ENCODE results near the gene STXBP4.

Gene STXBP4

DNA sequence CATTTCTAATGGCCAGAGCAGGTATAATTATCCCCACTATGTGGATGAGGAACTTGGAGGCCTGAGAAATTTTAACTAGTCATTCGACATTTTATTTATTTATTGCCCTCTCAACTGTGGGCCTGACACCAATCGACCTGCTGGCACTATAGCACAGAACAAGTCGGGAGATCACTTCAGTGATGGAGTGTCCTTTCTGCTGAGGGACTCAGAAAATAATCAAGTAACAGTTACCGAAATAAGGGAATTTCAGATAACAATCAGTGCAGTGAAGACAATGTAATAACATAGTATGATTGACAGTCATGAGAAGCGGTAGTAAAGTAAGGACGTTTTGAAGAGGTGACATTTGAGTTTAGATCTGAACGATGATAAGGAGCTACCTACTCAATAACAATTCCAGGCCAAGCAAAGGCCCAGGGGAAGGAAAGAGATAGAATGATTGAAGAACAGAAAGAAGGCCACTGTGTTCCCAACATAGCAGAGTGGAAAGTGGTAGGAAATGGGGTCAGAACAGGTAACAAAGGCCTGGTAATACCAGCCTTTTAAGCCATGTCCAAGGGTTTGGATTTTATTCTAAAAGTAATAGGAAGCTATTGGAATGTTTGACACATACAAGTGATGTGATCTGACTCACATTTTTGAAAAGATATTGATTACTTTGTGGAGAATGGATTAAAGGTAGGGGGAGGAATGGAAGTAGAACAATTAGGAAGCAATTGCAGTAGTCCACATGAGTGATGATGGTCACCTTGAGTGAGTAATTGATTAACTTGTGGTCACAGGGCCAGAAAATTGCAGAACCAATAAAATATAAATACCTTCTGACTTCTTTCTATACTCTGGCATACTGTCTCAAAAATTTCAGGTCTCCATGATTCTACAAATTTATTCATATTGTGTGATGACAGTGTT, 1.4 kb downstream of the STXBP4 start:
- in situ Hi-C loops (cut with HindIII; ENCODE audit: low sequenced_read_pairs), result no loop called here

- in situ Hi-C loops (cut with HindIII; ENCODE audit: low sequenced_read_pairs), result no loop called here
Measured at GRCh38 chr17:54971147-54971546, 2.6 kb downstream of the STXBP4 start.

DNA sequence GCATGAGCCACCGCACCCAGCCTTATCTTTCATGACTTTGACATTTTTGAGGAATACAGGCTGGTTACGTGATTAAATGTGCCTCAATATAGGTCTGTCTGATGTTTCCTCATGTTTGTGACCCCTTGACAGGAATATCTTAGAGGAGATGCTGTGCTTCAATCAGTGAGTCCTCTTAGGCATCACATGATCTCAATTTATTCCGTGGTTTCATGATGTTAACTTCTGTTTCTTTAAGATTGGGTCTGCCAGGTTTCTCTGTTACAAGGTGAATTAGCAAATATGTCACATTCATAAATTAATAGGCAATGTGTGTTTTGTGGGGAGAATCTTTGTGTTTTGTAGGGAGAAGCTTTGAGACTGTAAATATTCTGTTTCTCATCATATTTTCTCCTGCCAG, 3.3 kb downstream of the STXBP4 start:
- in situ Hi-C loops (cut with HindIII; ENCODE audit: low sequenced_read_pairs), result no loop called here

GRCh38 chr17:54972406-54973138, 4.0 kb downstream of the STXBP4 start:
- in situ Hi-C loops (cut with HindIII; ENCODE audit: low sequenced_read_pairs), result no loop called here

DNA sequence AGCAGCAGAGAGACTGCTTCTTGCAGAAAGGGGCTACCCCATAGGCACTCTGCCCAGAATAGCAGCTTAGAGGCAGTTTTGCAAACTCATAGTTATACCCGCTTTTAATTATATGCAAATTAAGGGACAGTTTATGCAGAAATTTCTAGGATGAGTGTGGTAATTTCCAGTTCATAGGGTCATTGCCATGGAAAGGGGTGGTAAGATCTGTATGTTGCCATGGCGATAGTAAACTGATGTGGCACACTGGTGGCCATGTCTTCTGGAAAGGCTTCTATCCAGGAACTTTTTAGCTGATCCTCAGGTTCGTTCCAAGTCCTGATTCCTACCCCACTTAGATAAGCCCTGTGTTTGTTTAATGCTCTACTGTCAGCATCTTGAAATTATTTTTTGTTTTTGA, 6.2 kb downstream of the STXBP4 start:
- in situ Hi-C loops (cut with HindIII; ENCODE audit: low sequenced_read_pairs), result no loop called here

- in situ Hi-C loops (cut with HindIII; ENCODE audit: low sequenced_read_pairs), result no loop called here
Measured at GRCh38 chr17:54976316-54976715, 7.8 kb downstream of the STXBP4 start.

DNA sequence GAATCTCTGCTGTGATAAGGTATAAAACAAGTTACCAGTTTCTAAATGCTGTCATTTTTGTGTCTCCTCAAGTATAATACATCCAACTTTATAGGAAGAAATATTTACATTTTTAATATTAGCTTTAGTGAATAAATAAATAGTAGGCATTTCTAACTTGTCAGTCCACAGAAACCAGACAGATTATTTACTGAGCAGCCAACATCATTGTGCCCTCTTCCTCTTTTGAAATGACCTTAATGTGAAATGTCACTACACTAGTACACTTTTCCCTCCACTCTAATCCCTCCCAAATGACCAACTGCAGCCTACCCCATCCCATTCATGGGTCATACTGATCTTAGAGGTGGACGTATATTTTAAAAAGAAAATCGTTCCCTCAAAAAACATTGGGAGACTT, 9.2 kb downstream of the STXBP4 start:
- in situ Hi-C loops (cut with HindIII; ENCODE audit: low sequenced_read_pairs), result no loop called here

- in situ Hi-C loops (cut with HindIII; ENCODE audit: low sequenced_read_pairs), result no loop called here
Measured at GRCh38 chr17:54979657-54980056, 11.1 kb downstream of the STXBP4 start.

- in situ Hi-C loops (cut with HindIII; ENCODE audit: low sequenced_read_pairs), result no loop called here
Measured at GRCh38 chr17:54980375-54980774, 11.8 kb downstream of the STXBP4 start.

DNA sequence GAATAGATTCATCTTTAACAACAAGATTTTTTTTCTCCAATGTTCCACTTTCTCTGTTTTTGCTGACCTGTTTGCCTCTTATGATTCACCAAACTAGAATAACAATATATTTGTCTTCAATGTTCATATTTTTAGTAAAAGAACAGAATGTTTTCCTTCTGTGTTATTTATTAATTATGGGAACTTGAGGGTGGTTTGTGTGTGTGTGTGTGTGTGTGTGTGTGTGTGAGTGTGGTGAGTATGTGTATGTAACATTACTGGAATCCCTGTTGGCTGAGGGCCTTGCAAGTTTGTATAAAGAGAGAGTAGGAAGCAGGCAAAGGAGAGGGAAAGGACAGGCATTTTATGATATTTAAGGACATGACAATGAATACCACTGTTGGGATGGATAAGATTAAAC, 13.8 kb downstream of the STXBP4 start:
- in situ Hi-C loops (cut with HindIII; ENCODE audit: low sequenced_read_pairs), result no loop called here

DNA sequence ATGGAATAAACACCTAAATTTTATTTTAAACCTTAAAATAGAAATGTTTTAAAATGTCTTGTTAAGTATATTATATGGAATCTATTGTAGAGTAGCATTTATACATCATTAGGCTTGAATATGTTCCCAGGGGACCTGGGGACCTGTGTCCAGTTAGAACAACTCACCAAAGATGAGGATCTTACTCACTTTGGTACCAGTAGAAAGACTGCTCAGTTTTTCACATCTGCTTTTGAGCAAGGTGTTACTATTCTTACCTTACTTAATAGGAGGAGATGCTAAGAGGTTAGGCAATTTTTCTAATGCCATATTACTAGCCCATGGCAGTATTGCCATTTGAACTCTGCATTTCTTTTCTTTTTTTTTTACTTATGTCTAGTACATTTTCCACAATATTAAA, 14.7 kb downstream of the STXBP4 start:
- in situ Hi-C loops (cut with HindIII; ENCODE audit: low sequenced_read_pairs), result no loop called here

DNA sequence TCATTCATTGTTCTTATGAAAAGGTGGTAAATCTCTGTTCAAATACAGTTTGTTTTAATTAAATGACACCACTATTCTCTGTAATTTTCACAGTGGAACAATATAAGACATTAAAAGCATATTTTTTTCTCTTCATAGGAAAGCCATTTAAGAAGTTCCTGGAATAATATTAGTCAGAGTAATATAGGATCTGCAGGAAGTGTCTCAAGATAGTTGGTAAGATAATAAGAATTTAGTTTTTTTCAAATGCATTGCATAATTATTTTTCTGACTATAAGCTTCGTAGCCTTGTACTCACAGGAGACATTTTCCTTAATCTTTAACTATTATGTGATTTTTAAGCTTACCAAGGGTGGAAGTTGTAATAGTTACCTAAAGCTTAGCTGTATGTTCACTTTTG, 16.9 kb downstream of the STXBP4 start:
- in situ Hi-C loops (cut with HindIII; ENCODE audit: low sequenced_read_pairs), result no loop called here

DNA sequence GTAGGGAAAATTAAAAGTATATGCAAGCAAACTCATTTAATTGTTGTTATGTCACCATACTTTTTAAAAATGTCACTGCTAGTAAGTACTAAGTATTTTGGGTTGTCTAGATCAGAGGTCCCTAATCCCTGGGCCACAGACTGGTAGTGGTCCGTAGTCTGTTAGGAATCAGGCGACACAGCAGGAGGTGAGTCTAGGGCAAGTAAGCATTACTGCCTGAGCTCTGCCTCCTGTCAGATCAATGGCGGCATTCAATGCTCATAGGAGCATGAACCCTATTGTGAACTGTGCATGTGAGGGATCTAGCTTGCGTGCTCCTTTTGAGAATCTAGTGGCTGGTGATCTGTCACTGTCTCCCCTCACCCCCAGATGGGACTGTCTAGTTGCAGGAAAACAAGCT, 21.6 kb downstream of the STXBP4 start:
- in situ Hi-C loops (cut with HindIII; ENCODE audit: low sequenced_read_pairs), result no loop called here

DNA sequence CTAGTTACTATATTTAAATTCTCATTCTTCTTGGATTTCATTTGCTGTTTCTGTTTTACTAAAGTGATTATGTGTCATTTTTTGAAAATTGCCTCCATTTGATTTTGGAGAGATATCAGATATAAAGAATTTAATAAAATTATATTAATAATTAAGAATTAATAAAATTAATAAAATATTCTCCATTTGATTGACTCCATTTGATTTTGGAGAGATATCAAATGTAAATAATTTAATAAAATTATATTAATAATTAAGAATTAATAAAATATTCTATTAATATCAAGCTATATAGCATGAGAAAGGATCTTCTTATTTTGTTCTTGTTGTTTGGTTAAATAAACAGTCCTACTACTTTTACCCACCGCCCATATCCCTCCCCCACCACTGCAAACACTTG, 23.0 kb downstream of the STXBP4 start:
- in situ Hi-C loops (cut with HindIII; ENCODE audit: low sequenced_read_pairs), result no loop called here

GRCh38 chr17:54992797-54993639, 24.5 kb downstream of the STXBP4 start:
- in situ Hi-C loops (cut with HindIII; ENCODE audit: low sequenced_read_pairs), result no loop called here

DNA sequence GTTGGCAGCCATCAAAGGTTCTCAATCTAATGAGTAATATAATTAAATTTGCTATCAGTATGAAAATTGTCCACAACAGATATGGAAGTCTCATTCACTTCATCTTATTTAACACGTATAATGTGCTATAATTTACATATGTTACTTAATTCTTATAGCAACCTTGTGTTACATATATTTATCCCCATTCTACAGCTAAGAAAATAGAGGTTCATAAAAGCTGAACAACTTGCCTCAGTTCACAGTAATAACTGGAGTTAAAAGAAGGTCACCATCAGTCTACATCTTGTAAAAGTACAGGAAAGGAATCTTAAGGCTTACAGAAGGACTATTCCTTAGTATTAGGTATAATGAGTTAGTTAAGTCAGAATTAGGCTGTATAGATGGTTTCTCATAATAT, 27.9 kb downstream of the STXBP4 start:
- in situ Hi-C loops (cut with HindIII; ENCODE audit: low sequenced_read_pairs), result no loop called here

- in situ Hi-C loops (cut with HindIII; ENCODE audit: low sequenced_read_pairs), result no loop called here
Measured at GRCh38 chr17:55002458-55002857, 33.9 kb downstream of the STXBP4 start.

DNA sequence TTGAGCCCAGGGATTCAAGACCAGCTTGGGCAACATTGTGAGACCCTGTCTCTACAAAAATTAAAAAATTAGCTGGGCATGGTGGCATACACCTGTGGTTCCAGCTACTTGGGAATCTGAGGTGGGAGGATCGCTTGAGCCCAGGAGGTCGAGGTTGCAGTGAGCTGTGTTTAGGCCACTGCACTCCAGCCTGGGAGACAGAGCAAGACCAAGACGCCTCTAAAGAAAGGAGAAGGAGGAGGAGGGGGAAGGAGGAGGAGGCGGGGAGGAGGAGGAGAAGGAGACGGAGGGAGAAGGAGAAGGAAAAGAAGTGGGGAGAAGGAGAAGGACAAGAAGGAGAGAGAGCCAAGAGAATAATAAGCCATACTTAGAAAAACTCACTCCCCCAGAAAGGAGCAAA, 35.9 kb downstream of the STXBP4 start:
- in situ Hi-C loops (cut with HindIII; ENCODE audit: low sequenced_read_pairs), result no loop called here

DNA sequence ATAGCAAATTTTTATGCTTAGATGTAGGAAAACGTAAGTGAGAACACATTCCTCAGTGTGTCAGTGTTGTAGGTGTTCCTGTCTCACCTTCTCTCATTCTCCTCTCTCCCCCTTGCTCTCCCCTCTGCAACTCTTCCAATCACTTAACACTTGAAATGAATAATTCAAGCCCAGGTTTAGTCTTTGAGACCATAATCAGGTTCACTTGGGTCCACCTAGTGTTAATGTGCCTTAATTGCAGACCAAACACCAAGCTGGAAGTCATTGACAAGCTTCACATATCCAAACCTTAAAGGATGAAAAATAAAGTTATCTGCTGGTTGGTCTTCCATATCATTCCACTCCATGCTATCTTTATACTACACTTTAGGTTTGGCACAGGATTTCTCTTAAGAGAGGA, 37.0 kb downstream of the STXBP4 start:
- in situ Hi-C loops (cut with HindIII; ENCODE audit: low sequenced_read_pairs), result no loop called here

DNA sequence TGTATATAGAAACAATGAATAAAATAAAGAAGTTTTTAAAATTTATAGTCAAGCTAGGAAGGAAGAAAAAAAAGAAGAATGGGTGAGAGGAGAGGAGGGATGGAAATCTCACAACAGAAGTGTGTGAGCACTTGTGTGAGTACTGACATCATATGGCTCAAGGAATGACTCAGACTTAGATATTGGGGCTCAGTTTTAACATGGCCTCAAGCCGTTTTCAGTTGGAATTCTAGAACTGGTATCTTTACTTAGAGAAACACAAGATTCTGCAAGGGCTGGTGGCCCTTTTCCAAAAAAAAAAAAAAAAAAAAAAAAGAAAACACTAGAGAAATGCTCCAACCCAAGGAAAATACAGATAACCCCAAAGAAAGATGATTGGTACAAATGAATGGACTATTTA, 55.1 kb downstream of the STXBP4 start:
- in situ Hi-C loops (cut with HindIII; ENCODE audit: low sequenced_read_pairs), result no loop called here

GRCh38 chr17:55037828-55038227, 69.3 kb downstream of the STXBP4 start:
- in situ Hi-C loops (cut with HindIII; ENCODE audit: low sequenced_read_pairs), result no loop called here
